HG02973 (cell line): Measurements from ENCODE around the gene PROKR2.

Experiments used
- ATAC-seq: cut with Tn5 transposase; IDR thresholded peaks from one replicate; pipeline ENCODE4 v1.9.1; 2021; ENCODE audit warnings: moderate library complexity; ENCODE audit not compliant: unreplicated experiment

Gene PROKR2

DNA sequence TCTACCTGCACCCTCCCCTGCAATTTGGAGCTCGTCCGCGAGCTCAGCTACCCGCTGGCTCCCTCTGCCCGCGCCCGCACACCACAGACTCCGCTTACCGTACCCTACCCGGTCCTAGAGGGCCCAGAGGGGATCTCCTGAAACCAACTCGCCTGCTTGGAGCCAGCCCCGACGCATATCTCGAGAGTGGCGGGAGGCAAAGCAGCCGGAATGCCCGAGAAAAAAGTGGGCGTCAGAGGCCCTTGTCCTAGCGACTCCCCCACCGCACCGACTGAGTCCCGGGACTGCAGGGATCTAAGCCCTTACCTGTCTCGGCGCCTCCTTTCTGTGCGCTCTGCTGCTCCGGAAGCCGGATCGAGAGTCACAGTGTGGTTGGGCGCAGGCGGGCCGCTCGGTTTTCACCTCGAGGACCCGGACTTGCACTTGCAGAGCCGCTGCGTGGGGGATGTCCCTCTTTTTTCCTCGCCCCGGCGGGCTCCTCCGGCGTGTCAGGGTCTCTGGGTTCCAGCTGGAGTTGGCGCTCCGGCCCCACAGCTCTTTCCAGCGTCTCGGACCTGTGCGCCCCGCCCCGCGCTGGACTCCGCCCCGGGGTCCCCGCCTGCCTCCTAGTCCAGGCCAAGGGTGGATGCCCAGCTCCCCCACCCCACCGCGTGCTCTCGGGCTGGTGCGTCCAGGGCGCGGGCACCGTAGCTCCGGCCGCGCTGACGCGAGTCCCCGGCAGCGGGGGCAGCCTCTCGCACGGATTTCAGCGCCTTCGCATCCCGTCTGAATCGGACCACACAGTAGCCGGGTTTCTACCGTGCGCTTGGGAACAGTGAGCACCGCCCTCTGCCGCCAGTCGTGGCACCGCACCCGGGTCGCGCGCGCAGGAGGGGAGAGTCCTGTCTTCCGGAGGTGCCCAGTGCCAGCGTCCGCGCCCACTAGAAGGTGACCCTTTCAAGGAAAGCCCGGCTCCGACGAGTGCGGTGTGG lies at the start of gene PROKR2:
TSS of gene PROKR2 (minus strand) at position 767 of the 971 bp plus-strand sequence. CDS start 2,585 bp downstream, outside the sequence.
- ATAC-seq: no peak

DNA sequence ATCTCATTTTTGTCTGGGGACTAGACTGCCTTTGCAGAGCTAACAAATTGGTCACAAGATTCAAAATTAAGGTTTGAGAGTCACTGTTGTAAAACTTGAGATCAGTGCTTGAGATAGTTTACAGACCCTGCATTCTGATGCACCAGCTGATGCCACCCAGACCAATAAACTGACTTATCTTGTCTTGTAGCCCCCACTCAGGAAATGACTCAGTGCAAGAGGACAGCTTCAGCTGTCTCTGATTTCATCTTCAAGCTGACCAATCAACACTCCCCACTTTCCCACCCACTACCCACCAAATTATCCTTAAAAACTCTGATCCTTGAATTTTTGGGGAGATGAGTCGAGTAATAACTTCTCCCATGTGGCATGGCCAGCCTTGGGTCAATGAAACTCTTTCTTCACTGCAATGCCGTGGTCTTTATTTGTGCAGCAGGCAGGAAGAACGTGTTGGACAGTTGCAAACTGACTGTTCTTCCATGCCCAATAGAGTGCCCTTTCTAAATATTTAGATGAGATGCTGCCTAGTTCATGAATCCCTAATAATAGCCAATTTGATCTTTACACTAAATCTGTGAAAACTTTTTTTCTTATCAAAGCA lies 48.3 kb upstream of the PROKR2 start:
- ATAC-seq: no peak

DNA sequence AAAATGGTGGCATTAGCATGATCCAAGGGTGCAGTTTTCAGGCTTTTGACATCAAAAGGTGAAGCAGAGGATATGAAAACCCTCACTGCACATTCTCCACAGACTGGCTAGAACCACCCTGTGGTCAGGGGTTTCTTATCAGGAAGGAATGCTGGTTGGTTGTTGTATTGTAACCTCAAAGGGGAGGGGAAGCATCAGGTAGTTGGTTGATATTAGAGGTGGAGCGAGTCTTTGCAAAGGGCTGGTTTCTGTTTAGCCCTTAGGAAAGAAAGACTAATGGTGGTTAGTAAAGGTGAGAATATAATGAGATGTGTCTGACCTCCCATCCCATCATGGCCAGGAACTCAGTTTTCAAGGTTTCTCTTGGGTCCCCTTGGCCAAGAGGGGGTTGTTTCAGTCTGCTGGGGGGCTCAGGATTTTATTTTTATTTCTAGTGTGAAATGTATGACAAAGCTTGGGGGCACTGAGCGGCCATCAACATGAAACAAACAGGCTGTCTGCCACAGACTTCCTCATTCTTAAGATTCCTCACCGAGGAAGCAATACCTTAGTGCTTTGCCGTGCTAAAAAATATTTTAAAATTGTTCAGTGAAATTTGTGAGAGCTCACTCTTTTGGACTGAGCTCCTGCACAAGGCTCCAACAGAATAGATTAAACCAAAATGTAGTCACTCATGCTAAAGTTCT lies 47.5 kb upstream of the PROKR2 start:
- no peak for ATAC-seq

DNA sequence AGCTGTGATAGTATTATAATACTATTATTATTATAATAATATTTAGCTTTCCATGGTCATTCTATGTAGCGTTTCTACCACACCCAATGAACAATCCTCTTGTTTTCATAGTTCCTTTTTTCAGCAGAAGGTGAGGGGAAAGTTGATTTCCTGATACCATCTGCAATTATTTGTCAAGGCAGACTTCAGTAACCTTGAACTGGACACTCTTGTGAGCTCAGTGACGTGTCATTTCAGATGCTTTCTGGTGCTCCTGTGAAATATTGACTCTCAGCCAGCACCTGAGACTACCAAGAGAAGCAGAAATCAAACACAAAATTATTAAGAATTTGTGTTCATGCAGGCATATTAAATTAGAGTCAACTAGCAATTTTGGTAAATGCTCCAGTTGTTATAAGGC lies 46.0 kb upstream of the PROKR2 start:
- no peak for ATAC-seq

DNA sequence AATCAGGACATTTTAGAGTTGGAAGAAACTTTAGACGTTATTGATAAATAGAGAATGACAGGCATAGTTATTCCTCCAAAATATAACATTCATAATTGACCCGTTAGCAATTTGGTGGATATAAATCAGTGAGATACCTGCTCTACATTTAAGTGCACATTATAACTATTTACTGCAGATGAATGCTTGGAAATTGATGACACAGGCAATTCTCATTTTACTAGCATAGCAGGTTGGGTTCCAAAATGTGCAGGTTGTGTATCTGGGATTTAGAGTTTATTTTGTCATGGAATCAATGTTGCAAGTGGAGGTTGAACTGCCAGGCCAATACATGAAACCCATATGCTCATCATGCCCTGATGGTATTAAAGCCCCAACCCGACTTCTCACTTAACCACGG lies 44.4 kb upstream of the PROKR2 start:
- ATAC-seq: no peak

DNA sequence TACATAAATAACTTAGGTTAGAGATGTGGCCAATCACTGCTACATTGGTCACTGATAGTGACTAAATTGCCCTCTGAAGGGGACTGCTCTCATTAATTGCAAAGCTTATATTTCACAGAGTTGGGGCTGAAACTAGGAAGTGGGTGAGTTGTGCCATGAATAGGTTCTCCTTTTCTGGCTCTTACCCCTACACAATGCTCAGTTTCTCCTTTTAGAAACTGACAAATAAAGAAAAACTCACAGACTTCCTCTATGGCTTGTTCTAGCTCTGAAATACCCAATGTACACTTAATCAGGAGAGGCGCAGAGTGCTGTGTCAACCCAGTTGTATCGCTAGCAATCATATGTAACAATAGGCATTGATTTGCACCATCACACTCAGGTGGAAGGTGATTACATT lies 41.2 kb upstream of the PROKR2 start:
- no peak for ATAC-seq

DNA sequence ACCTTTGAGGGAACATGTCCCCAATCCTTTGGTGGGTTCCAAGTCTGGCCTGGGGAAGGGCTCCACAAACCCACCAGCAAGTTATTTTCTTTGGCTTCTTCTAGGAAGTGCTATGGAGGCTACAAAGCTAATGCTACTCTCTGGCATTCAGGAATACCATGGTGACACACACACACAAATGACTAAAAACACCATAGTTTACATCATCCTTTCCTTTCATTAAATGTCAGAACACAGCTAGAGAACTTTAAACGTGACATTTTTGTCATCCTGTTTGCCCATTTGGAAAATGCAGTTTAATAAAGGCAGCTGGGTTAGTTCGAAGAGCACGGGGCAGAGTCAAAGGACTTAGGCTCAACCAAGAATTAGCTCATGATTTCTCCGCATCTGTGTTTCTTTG lies 40.2 kb upstream of the PROKR2 start:
- ATAC-seq: no peak

DNA sequence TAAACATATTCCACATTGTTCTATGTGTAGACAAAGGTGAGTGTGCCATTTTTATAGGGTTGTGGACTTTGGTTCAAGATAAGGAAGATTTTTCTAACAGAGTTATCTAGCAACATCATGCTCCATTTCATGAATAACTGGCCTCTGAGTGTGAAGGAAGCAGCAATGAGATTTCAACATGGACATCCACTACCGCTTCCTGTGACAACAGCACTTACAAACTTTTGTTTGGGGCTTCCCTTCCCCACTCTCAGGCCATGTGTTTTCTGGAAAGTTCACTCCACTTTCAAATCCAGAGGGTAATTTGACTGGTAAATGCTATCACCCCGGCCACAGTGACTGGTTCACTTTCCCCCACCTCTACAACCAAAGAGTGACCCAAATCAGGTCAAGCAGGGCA lies 38.1 kb upstream of the PROKR2 start:
- no peak for ATAC-seq

DNA sequence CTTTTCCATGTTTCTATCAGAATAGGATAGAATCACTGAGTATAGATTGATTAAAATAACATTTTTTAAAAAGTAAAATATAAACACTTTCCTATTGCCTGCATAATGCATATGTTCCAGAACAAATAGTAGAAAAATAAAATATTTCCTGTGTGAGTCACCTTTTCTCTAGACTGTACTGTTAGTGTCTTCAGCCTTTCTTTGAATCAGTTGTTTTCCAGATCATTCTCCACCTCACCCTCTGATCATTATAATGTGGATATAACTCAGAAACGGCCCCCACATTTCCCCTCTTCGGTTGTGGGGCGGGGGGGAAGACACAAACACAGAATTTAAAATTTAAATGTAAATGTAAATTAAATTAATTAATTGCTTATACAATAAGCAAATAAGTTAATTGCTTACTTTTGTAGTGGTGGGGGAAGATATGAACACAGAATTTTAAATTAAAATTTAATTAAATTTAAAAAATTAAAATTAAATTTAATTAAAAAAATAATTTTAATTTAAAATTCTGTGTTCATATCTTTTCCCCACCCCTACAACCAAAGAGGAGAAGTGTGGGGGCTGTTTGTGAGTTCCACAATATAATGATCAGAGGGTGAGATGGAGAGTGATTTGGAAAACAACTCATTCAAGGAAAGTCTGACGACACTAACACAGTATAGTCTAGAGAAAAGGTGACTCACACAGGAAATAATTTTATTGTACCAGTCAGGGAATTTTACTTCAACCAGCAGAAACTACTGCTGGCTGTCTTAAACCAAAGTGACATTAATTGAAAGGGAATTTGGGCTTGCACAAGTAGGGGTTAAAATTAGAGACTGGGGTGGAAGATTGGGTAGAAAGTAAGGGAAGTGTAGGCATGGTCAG lies 37.1 kb upstream of the PROKR2 start:
- ATAC-seq: no peak

DNA sequence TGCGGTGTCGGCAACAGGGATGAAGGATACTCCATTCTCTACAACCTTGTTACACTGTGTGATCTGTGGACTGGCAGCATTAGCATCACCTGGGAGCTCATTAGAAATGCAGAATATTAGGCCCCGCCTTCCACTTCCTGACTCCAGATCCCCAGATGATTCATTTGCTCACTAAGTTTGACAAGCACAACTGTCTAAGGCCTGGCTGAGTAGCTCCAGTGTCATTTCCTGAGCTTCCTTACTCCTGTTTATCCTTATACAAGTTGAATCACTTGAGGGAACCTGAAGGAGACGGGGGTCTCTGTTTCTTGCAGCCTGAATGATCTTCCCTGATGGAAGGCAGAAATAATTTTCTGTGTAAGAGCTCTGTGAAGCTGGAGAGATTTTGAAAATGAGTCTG lies 32.7 kb upstream of the PROKR2 start:
- ATAC-seq: no peak

DNA sequence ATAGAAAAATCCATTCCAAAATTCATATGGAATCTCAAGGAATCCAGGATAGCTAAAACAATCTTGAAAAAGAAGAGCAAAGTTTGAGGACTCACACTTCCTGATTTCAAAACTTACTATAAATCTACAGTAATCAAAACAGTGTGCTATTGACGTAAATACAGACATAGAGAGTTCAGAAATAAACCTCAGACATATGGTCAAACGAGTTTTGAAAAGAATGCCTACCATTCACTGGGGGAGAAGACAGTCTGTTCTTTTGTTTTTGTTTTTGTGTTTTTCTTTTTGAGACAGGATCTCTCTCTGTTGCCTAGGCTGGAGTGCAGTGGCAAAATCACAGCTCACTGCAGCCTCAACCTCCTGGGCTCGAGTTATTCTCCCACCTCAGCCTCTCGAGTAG lies 25.3 kb upstream of the PROKR2 start:
- ATAC-seq: no peak

DNA sequence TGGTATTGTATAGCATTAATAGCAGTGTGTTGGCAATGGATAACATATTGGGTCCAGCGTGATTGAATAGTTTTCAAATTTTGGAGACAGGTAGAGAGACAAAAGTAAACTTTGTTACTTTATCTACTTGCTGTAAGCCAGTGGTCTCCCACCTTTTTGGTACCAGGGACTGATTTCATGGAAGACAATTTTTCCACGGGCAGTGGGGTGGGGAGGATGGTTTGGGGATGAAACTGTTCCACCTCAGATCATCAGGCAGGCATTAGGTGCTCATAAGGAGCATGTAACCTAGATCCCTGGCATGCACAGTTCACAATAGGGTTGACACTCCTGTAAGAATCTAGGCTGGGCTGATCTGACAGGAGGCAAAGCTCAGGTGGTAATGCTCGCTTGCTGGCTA lies 14.6 kb upstream of the PROKR2 start:
- ATAC-seq: no peak

DNA sequence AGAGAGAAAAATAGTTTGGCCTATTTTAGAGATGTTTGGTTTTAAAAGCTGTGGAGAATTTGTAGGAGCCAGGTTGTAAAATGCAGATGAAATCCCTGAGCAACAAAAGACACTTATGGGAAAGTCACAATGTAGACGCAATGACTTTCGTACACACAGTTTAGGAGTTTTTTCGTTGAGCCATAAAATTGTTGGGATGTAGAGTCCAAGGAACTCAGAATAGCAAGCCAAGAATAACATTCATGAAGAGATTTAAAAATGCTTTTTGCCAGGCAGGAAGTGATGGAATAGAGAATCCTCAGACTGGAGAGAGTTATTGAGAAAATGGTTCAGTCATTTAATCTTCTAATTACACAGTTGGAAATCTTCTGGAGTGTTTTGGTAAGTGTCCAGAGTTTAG lies 11.5 kb upstream of the PROKR2 start:
- no peak for ATAC-seq

DNA sequence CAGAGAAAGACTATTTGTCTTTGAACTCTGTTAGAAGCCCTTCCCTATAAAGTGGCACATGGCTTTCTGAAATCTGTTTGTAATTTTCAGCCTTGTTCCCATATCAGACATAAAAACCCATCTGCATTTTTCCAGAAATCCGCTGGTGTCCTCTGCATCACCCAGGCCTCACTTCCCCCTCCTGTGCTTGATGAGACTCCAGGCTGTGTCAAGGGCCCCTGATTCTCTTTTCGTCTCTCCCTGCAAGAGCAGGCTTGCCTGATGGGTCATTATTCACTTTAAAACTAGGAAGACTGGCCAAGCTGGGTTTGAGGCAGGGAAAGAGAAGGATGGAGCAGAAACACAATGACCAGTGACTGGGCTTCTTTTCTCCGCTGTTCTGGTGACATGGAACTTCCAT lies 10.6 kb upstream of the PROKR2 start:
- no peak for ATAC-seq

DNA sequence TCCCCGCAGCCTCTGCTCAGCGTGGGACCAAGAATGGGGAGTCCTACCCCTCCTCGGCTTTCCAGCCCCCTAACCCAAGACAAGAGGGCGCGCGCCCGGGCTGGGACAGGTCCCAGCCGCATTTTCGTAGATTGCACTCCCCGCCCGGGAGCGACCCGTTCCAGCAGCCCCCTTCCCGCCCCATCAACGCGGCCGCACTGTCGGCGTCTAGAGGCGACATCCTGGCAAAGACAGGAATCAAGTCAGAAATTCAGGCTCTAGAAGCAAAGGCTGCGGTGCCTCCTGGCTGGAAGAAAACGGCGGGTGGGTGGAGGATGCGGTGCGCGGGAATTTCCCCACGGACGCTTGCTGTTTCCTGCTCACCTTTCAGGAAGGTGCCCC lies 957 bp downstream of the PROKR2 start:
- ATAC-seq: no peak

DNA sequence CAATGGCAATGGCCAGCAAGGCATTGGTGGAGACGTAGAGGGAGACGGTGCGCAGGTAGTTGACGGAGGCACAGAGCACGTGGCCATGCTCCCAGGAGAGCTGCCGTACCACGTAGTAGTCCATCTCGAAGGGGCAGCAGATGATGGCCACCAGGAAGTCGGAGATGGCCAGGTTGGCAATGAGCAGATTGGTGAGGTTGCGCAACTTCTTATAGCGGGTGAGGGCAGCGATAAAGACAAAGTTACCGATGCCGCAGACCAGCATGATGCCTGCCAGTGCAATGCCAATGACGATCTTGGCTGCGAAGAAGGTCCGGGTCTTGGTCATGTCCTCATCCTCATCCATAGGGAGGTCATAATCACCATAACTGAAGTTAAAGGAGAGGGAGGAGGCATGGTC lies 2.8 kb downstream of the PROKR2 start:
- ATAC-seq: no peak

DNA sequence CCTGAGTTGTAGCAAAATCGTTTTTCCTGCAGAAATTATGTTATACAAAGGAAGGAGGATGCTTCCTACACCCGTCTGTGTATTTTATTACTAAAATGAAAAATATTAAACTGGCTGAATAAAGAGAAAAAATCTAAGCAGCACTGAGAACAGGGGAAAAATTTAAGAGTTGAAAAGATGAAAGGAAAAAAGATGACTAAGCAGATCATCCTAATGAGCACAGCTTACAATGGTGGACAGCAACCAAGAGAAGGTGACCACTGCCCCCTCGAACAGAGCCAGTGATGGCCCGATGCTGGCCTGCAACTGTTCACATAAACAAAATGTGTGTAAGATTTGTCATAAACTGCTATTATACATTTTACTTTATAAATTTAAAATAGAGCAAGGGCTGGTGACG lies 4.2 kb downstream of the PROKR2 start:
- ATAC-seq: no peak

DNA sequence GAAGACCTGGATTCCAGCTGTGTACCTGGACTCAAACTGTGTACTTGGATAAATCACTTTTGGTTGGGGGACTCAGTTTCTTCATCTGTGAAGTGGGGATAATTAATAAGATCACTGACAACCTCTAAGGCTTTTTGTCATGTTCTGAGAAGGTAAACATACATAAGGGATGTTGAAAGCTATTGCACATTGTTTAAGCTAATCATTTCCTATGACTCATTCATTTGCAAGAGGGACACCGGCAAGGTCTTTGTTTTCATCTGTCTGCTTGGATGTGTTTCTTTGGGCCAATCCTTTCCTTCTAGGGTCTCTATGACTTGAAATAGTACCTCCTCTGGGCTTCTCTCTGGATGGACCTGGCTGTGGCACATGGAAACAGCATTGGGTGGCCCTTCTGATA lies 6.8 kb downstream of the PROKR2 start:
- no peak for ATAC-seq

DNA sequence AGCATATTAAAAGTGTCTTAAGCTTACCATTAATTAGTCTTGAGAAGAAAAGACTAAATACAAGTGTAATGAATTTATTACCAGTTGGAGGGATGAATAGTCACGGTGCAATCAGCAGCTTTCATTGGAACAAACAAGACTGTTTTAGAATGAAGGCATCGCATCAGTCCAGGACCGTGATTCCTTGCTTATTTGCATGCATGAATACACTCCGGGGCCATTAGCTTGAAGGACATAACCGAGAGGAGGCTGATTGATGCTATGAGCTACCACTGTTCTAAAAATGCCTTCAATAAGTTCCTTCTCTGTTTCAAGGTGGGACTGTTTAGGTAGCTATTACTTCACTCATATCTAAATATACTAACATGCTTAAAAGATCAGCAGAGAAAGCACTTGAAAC lies 17.9 kb downstream of the PROKR2 start:
- no peak for ATAC-seq

DNA sequence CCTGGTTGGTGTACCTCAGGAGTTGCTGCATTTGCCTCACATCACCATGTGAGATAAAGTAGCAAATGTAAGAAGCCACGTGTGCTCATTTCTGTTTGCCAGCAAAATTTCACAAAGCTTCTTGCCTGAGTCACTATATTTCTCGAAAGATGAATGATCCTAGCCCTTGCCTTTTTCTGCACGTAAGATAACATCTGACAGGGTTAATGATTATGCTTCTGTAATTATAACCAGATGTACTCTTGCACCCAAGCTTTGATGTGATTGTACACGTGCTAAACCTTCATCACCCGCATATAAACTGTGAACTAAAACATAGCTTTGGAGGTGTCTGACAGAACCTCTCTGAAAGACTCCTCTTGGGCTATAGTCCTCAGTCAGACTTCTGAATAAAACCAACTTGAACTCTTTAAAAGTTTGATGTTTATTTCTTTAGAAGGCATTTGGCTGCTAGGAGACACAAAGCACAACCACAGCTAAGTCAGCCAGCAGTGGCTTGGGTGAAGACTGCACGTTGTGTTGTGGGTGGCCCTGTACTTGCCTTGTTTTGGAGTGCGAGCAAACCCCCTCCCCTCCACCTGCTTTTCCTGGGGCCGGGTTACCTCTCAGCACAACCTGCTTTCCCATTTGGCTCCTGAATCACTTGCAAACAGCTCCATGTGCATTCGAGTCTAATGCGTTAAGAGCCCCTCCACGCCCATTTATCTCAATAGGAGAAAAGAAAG lies 19.3 kb downstream of the PROKR2 start:
- ATAC-seq: no peak
